Activated T-helper 1 cell treated with anti-CD3 and anti-CD28 coated beads, Interleukin-12 subunit alpha, Interleukin-12 subunit beta, Interleukin-2, Interleukin-4 antibody, amounts not matched to agents 30 ng/mL and 10 ng/mL and 1 ng/mL, durations not matched to agents 14 hours and 24 hours and 36 hours (primary cell): Measurements from ENCODE around the gene C2orf72. TPM values are rescaled to one million over a fixed set of nuclear protein-coding genes. Genes with fewer than 3 reads are reported as not detected.

Source experiments
- DNase-seq: peaks from one replicate; pipeline ENCODE4 v3.0.0; 2021; ENCODE audit warnings: low spot score
- H3K27ac Mint-ChIP-seq: one replicate; pipeline ENCODE4 v1.8.0; 2021; ENCODE audit warnings: mild to moderate bottlenecking, mixed read lengths
- H3K27me3 Mint-ChIP-seq: one replicate; pipeline ENCODE4 v1.8.0; 2022; ENCODE audit warnings: mild to moderate bottlenecking, moderate library complexity, mixed read lengths; ENCODE audit not compliant: insufficient read depth
- H3K36me3 Mint-ChIP-seq: one replicate; pipeline ENCODE4 v1.8.0; 2021; ENCODE audit warnings: low read depth, mixed read lengths
- H3K4me1 Mint-ChIP-seq: one replicate; pipeline ENCODE4 v1.8.0; 2021; ENCODE audit warnings: low read depth, mixed read lengths
- H3K4me3 Mint-ChIP-seq: one replicate; pipeline ENCODE4 v1.8.0; 2021; ENCODE audit warnings: mild to moderate bottlenecking, moderate library complexity, mixed read lengths
- H3K9me3 Mint-ChIP-seq: one replicate; pipeline ENCODE4 v1.8.0; 2021; ENCODE audit warnings: mixed read lengths
- intact Hi-C: fragments of 100-400 bp; cut with micrococcal nuclease; formaldehyde crosslinking; loops from one replicate; pipeline ENCODE4 v1.15.1; 2024
- total RNA-seq: library from RNA; stranded (reverse); gene quantifications from 2 replicates; pipeline ENCODE4 v1.2.3, GENCODE V29; 2022

C2orf72 gene
- total RNA-seq, result 0.15 TPM in 1 of 2 replicates, not detected in the other

DNA sequence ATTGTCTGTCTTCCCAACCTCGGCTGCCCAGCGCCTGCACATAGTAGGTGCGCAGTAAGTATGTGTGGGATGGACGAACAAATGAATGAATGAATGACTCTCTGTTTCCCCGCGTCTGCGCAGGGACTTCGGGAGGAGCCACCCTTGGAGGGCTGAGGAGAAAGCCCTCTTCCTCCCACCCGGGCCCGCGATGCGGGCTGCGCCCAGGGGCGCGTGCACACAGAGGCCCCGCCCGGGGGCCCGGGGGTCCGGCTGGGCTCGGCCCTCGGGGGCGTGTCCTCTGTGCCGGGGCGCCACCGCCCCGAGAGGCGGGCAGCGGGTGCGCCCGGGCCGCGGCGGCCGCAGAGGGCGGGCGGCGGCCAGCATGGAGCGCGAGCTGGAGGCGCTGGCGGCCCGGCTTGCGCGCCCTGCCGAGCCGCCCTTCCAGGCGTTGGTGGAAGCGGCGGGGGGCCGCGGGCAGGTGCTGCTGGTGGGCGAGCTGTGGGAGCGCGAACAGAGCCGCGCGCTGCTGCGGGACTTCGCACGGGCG lies at the start of gene C2orf72:
C2orf72 (plus strand) TSS at position 322 of the 529 bp plus-strand sequence; CDS start at position 365, 43 bp downstream.
- peaks cover 70% of the 10 kb centered on the region for H3K27me3 Mint-ChIP-seq
- H3K4me3 Mint-ChIP-seq, result peak within 1 kb of the TSS; percentile 67
- no peak for DNase-seq
- no peak within 1 kb of the TSS for H3K27ac Mint-ChIP-seq
- no peaks in the 10 kb centered on the region for H3K9me3 Mint-ChIP-seq
- no peaks in the 10 kb centered on the region for H3K4me1 Mint-ChIP-seq
- H3K36me3 Mint-ChIP-seq, result peaks cover 2% of the 10 kb centered on the region
- intact Hi-C loops, result no loop called here

DNA sequence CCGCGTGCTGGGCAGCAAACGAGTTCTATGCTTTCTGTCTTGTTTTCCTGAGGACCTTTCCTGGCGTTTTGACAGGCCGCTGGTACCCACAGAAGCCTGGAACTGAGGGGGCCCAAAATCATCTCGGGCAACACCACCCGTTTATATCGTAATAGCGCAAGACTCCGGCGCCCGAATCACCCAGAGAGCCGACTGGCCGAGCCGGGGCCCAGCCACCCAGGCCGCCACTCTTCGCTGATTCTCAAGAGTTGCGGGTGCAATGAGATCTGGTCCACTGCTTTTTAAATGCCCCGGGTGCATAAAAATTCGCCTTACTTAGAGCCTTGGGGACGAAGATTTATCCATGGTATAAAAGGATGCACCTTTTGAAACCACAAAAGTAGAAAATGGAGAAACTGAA lies 47.6 kb upstream of the C2orf72 start:
- DNase-seq, result no peak
- peaks cover 49% of the 10 kb centered on the region for H3K27me3 Mint-ChIP-seq
- no peaks in the 10 kb centered on the region for H3K36me3 Mint-ChIP-seq
- H3K4me3 Mint-ChIP-seq, result no peak overlapping the region
- no peaks in the 10 kb centered on the region for H3K9me3 Mint-ChIP-seq
- H3K27ac Mint-ChIP-seq, result no peak overlapping the region
- peaks cover 17% of the 10 kb centered on the region for H3K4me1 Mint-ChIP-seq
- intact Hi-C loops, result loop anchor here (5.0 to 10.0 kb wide), 2 partner anchors 63 to 555 kb away; no protein-coding TSS in a partner anchor

DNA sequence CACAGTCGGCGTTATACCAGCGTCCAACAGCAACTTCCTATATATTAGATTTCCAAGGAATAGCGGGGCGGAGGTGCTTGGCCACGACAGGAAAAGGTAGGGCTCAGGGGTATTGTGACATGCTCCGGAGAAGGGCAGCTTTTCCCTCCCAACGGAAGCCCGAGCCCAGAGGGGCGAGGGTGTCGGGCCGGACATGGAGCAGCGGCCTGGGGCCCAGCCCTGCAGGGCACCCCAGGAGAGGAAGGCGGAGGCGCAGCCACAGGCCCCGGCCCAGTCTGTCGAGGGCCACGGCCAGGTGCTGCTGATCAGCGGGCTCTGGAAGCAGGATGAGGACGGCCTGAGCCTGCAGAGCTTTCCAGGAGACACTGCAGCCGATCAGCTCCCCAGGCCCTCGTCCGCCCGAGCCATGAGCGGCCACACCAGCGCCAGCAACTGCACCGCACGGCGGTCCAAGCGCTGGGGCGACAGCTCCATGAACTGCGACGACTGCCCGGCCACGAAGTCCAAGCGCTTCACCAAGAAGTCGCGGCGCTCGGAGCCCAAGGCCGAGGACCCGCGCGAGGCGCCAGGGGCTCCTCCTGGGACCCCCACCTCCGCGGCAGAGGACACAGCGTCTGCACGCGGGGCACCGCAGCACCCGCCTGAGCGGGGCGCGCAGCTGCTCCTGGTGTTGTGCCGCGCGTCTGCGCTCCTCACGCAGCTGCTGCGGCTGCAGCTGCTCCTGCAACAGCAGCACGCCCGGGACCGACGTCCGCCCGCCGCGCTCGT lies 47.0 kb upstream of the C2orf72 start:
- H3K9me3 Mint-ChIP-seq, result no peaks in the 10 kb centered on the region
- no peak for DNase-seq
- H3K27ac Mint-ChIP-seq, result no peak overlapping the region
- peaks cover 46% of the 10 kb centered on the region for H3K27me3 Mint-ChIP-seq
- intact Hi-C loops, result no loop called here
- no peak overlapping the region for H3K4me3 Mint-ChIP-seq
- peaks cover 11% of the 10 kb centered on the region for H3K4me1 Mint-ChIP-seq
- no peaks in the 10 kb centered on the region for H3K36me3 Mint-ChIP-seq

DNA sequence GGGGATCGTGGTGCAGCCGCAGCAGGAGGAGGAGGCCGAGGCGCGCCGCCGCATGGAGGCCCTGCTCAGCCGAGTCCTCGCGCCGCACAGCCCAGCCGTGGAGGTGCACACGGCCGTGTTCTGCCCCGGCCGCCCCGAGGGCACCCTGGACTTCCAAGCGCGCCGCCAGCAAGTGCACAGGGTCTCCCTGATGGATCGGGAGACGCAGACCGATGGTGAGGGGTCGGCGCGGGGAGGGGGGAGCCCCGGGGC lies 46.5 kb upstream of the C2orf72 start:
- H3K27me3 Mint-ChIP-seq, result peaks cover 43% of the 10 kb centered on the region
- no peak overlapping the region for H3K4me3 Mint-ChIP-seq
- DNase-seq, result no peak
- peaks cover 6% of the 10 kb centered on the region for H3K4me1 Mint-ChIP-seq
- H3K9me3 Mint-ChIP-seq, result no peaks in the 10 kb centered on the region
- H3K36me3 Mint-ChIP-seq, result no peaks in the 10 kb centered on the region
- intact Hi-C loops, result no loop called here
- no peak overlapping the region for H3K27ac Mint-ChIP-seq

DNA sequence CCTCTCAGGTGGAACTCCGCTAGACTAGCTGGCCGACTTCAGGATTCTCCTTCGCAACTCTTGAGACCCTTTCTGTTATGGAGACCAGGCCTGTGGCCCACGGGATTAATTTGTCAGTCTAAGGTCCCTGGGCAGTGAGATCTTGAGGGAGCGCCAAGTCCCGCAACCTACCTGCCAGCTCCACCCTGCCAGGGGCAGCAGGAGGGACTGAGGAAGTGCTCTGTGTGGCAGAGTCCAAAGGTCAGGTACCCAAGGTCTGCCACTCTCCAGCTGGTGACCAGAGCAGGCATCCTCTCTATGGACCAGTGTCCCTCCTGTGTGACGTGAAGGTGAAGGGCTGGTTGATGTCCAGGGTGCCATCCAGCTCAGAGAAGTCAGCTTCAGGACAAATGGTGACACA lies 45.7 kb upstream of the C2orf72 start:
- no peak for DNase-seq
- H3K4me3 Mint-ChIP-seq, result no peak overlapping the region
- no peak overlapping the region for H3K27ac Mint-ChIP-seq
- no peaks in the 10 kb centered on the region for H3K36me3 Mint-ChIP-seq
- peaks cover 48% of the 10 kb centered on the region for H3K27me3 Mint-ChIP-seq
- peaks cover 5% of the 10 kb centered on the region for H3K4me1 Mint-ChIP-seq
- no peaks in the 10 kb centered on the region for H3K9me3 Mint-ChIP-seq
- intact Hi-C loops, result no loop called here

DNA sequence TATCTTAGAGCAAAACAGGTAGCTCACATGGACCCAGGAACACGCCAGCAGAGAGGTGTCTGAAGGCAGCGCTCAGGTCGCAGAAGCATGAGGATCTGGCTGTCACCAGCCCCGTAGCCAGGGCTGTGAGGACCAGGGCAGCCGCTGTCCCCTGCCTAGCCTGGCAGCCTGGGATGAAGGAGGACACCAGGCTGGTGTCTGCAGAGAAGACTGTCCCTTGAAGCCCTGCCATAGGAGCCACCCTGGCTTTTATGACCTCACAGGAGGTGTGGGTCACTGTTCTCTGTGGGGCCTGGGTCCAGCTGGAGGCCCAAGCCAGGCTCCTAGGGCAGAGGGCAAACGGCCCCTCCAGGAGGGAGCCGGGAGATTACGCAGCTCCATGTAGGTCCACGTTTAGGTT lies 41.5 kb upstream of the C2orf72 start, which contains the start of gene SPATA3:
SPATA3 (plus strand) TSS at position 301 of the 400 bp plus-strand sequence. CDS start 113 bp downstream, outside the sequence.
- Mint-ChIP-seq H3K9me3 (no peaks in the 10 kb centered on the region), H3K4me3 (no peak within 1 kb of the TSS), H3K27ac (no peak within 1 kb of the TSS), H3K4me1 (no peaks in the 10 kb centered on the region), H3K27me3 (peaks cover 50% of the 10 kb centered on the region), H3K36me3 (no peaks in the 10 kb centered on the region)
- intact Hi-C loops, result no loop called here
- DNase-seq, result no peak

DNA sequence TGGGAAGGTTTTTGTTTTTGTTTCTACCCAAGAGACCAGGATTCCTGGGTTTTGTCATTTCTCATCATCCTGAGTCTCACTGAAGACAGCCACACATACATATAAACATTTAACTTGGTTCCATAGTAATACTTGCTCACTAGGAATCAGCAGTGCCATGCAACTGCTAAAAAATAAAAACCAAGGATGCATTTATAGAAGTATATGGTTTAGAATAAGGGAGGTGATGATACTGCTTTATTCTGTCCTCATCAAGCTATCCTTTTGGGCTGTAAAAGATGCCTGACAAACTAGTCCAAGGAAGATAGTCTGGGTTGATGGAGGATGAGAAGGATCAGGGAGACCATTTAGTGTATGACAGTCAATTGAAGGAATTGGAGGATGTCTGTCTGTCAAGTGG lies 40.7 kb upstream of the C2orf72 start:
- intact Hi-C loops, result no loop called here
- Mint-ChIP-seq H3K27me3 (peaks cover 46% of the 10 kb centered on the region), H3K36me3 (no peaks in the 10 kb centered on the region), H3K4me3 (no peak overlapping the region), H3K4me1 (no peaks in the 10 kb centered on the region), H3K27ac (no peak overlapping the region), H3K9me3 (no peaks in the 10 kb centered on the region)
- DNase-seq, result no peak

DNA sequence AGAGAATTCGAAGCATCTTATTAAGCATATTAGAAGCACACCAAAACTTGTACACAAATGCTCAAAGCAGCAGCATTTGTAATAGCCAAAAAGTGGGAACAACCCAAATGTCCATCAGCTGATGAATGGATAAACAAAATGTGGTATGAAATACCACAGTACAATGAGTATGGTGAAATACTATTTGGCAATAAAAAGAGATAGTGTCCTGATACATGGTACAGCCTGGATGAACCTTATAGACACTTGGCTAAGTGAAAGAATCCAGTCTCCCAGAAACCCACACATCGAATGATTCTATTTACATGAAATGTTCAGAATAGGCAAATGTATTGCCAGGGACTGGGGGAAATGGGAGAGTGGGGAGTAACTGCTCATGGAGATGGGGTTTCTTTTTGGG lies 38.4 kb upstream of the C2orf72 start:
- H3K36me3 Mint-ChIP-seq, result no peaks in the 10 kb centered on the region
- H3K27me3 Mint-ChIP-seq, result peaks cover 31% of the 10 kb centered on the region
- no peak for DNase-seq
- H3K27ac Mint-ChIP-seq, result no peak overlapping the region
- H3K4me1 Mint-ChIP-seq, result no peaks in the 10 kb centered on the region
- H3K4me3 Mint-ChIP-seq, result no peak overlapping the region
- intact Hi-C loops, result no loop called here
- H3K9me3 Mint-ChIP-seq, result no peaks in the 10 kb centered on the region

DNA sequence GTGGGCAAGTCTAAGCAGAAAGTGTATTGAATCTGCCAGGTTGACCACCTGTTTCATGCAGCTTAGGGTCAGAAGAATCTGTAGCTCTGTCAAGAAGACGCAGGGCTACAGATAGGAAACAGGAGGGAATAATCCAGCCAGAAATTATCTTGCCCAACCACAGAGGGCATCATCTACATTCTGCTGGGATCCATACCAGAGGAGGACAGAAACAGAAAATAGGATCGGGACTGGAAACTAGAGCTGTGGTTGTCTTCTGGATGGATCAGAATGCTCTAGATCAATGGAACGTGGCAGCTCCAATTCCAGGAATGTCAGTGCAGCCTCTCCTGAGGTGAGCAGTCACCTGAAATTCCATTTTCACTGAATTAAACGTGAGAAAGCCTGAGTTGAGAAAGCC lies 37.8 kb upstream of the C2orf72 start:
- H3K27me3 Mint-ChIP-seq, result peaks cover 27% of the 10 kb centered on the region
- intact Hi-C loops, result no loop called here
- H3K36me3 Mint-ChIP-seq, result no peaks in the 10 kb centered on the region
- no peaks in the 10 kb centered on the region for H3K9me3 Mint-ChIP-seq
- DNase-seq, result no peak
- no peaks in the 10 kb centered on the region for H3K4me1 Mint-ChIP-seq
- H3K4me3 Mint-ChIP-seq, result no peak overlapping the region
- no peak overlapping the region for H3K27ac Mint-ChIP-seq

DNA sequence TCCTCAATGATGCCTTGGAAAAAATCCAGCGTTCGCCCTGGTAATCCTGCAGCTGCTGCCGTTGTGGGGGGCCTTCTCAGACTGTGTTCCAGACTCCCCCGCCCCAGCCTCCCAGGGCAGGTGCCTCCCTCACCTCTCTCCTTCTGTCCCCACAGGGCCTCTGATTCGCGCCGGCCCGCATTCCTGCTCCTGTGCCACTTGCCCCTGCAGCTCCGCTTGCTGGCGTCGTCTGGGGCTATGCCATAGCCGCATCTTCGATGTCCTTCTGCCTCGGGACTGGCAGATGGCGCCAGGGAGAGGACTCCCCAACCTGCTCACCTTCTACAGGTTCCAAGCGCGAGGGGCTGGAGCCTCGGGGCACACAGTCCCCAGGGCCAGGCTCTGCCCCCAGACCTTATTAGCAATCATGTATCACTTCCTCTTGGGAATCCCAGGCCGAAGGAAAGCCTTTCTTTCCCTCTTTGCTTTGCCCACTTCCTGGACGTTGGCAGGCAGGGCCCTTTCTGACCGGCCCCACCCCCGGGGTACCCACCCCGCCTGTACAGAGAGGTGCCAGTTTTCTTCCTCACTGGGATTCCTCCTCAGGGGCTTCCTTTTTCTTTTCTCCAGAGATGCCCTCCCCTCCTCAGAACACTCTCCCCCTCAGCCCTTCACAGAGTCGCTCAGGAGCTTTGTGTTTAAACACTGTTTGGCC lies 37.0 kb upstream of the C2orf72 start:
- H3K4me1 Mint-ChIP-seq, result no peaks in the 10 kb centered on the region
- intact Hi-C loops, result no loop called here
- H3K9me3 Mint-ChIP-seq, result peaks cover 8% of the 10 kb centered on the region
- no peak overlapping the region for H3K27ac Mint-ChIP-seq
- H3K36me3 Mint-ChIP-seq, result no peaks in the 10 kb centered on the region
- peaks cover 27% of the 10 kb centered on the region for H3K27me3 Mint-ChIP-seq
- H3K4me3 Mint-ChIP-seq, result no peak overlapping the region
- DNase-seq, result no peak

DNA sequence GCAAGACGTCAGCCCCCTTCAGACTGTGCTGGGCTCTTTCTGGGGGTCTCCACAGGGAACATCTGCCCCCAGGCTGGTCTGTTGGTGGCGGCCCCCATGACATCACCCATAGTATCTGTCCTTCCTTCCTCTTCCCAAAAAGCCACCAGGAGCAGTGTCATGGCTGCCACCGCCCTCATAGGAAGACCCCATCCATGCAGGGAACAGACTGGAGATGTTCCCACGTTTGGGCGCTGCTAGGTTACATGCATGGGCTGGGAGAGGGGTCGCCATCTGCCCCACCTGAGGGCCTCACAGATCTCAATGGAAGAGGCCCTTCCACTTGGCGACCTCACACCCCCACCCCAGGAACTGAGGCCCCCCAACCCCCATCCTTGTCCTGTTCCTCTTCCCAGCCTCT lies 36.3 kb upstream of the C2orf72 start:
- intact Hi-C loops, result no loop called here
- Mint-ChIP-seq H3K27ac (no peak overlapping the region), H3K9me3 (peaks cover 11% of the 10 kb centered on the region), H3K27me3 (peaks cover 26% of the 10 kb centered on the region), H3K36me3 (no peaks in the 10 kb centered on the region), H3K4me3 (no peak overlapping the region), H3K4me1 (no peaks in the 10 kb centered on the region)
- DNase-seq, result no peak

DNA sequence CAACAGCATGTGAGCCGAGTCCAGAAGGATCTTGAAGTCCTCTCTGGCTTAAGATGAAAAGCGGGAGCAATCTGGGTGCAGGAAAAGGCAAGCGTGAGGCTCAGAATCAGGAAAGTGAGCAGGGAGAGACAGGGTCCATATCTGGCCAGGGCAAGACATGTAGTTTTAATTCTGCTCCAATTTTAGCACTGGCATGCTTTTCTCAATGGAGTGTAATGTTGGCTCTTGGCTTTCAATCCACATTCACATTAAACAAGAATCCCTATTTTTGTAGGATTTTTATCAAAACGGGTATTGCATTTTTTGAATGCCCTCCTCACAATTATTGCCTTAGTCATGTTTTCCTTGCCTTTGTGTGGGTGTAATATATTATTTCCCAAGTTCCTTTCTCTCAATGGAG lies 35.4 kb upstream of the C2orf72 start:
- no peaks in the 10 kb centered on the region for H3K4me1 Mint-ChIP-seq
- no peak overlapping the region for H3K27ac Mint-ChIP-seq
- no peak overlapping the region for H3K4me3 Mint-ChIP-seq
- no peaks in the 10 kb centered on the region for H3K36me3 Mint-ChIP-seq
- DNase-seq, result no peak
- peaks cover 22% of the 10 kb centered on the region for H3K27me3 Mint-ChIP-seq
- intact Hi-C loops, result no loop called here
- peaks cover 11% of the 10 kb centered on the region for H3K9me3 Mint-ChIP-seq

DNA sequence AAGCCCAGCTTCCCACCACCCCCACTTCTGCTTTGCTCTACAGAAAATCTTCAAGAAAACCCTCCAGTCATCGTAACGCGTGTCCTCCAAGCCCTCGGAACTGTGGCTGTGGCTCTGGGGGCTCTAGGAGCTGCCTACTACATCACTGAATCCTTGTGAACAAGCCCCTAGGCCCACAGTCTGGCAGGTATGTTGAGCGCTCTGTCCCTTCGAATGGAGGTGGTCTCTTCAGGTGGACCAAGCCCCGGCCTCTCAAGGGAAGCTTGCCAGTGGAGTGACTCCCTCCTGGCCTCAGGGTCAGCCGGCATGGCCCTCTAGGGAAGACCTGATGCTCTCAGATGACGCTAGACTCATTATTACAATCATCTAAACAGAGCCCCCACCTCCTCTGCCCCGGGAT lies 34.7 kb upstream of the C2orf72 start:
- H3K36me3 Mint-ChIP-seq, result no peaks in the 10 kb centered on the region
- peaks cover 22% of the 10 kb centered on the region for H3K27me3 Mint-ChIP-seq
- no peak for DNase-seq

More for the DNA sequence above, 34.7 kb upstream of the C2orf72 start:
- Mint-ChIP-seq H3K4me1 (no peaks in the 10 kb centered on the region), H3K4me3 (no peak overlapping the region), H3K27ac (no peak overlapping the region), H3K9me3 (peaks cover 11% of the 10 kb centered on the region)
- intact Hi-C loops, result no loop called here
